Prostate gland (tissue), 2 donors: ENCODE data around the gene MAD2L2.

Source experiments
- POLR2A ChIP-seq: fragments of 450-650 bp; IDR thresholded peaks from one replicate; pipeline ENCODE4 v1.6.1; 2016; ENCODE audit warnings: antibody characterized with exemption, mild to moderate bottlenecking
- POLR2AphosphoS5 ChIP-seq: sonication (generic); formaldehyde crosslinking; IDR thresholded peaks from one replicate; pipeline ENCODE4 v1.6.1; 2017; ENCODE audit warnings: antibody characterized with exemption
- TF ChIP-seq, protein P1 (sequence below), 4 experiments: fragments of 200-600 bp in 2 of 4; fragments of 450-650 bp in 2 of 4; sonication (generic) in 2 of 4; IDR thresholded peaks; 1 replicate in 3 of 4; 2 replicates in 1 of 4; pipeline ENCODE4 v1.5.1; 2016 to 2019; ENCODE audit warnings: antibody characterized with exemption in 4 of 4, mild to moderate bottlenecking in 2 of 4, moderate library complexity in 2 of 4

DNA sequence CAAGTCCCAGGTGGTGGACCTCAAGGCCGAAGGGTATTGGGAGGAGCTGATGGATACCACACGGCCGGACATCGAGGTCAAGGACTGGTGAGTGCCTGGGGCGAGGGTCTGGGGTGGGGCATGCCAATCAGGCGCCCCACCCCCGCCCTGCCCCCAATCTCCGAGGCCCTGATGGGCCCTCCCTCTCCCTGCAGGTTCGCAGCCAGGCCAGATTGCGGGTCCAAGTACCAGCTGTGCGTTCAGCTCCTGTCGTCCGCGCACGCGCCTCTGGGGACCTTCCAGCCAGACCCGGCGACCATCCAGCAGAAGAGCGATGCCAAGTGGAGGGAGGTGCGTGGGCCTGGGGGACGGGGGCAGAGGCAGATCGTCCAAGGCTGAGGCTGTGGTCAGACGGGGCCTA is 22.4 kb downstream of the MAD2L2 start:
- TF ChIP-seq, protein P1, sequence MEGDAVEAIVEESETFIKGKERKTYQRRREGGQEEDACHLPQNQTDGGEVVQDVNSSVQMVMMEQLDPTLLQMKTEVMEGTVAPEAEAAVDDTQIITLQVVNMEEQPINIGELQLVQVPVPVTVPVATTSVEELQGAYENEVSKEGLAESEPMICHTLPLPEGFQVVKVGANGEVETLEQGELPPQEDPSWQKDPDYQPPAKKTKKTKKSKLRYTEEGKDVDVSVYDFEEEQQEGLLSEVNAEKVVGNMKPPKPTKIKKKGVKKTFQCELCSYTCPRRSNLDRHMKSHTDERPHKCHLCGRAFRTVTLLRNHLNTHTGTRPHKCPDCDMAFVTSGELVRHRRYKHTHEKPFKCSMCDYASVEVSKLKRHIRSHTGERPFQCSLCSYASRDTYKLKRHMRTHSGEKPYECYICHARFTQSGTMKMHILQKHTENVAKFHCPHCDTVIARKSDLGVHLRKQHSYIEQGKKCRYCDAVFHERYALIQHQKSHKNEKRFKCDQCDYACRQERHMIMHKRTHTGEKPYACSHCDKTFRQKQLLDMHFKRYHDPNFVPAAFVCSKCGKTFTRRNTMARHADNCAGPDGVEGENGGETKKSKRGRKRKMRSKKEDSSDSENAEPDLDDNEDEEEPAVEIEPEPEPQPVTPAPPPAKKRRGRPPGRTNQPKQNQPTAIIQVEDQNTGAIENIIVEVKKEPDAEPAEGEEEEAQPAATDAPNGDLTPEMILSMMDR (IDR thresholded peaks at IDR 0.05): no peak
- TF ChIP-seq POLR2AphosphoS5: no peak
- TF ChIP-seq POLR2A: no peak
